RWPE1 (cell line): ENCODE results near the gene GIMAP1.

Source experiments
- CTCF ChIA-PET: fragments of 350-600 bp; sonication (Branson Sonifier 250); formaldehyde crosslinking; extraction: SDS; loops from one replicate; lab custom pipeline; 2021; lab: Yijun Ruan, JAX
- POLR2A ChIA-PET: fragments of 400-600 bp; formaldehyde crosslinking; extraction: SDS; loops from one replicate; lab custom pipeline; 2020; ENCODE audit warnings: antibody characterized with exemption; ENCODE audit not compliant: low non-redundant PET; lab: Yijun Ruan, JAX
- DNase-seq: peaks from one replicate; pipeline ENCODE4 v3.0.0; 2012; ENCODE audit warnings: low spot score
- H3K27ac ChIP-seq: fragments of 450-650 bp; 2 replicates; pipeline ENCODE4 v1.5.1; 2017
- CTCF ChIP-seq: fragments of 450-650 bp; conservative IDR thresholded peaks from 2 replicates; pipeline ENCODE4 v1.5.1; 2017; ENCODE audit warnings: low read depth, mild to moderate bottlenecking

The GIMAP1 gene

GRCh38 chr7:150722431-150722931 is 6.1 kb downstream of the GIMAP1 start:
- no peak for DNase-seq
- ChIA-PET POLR2A (no interaction called here), CTCF (no interaction called here)
- H3K27ac ChIP-seq, result no peak overlapping the region
- no peak for TF ChIP-seq CTCF

- no peak for DNase-seq
- POLR2A ChIA-PET, result no interaction called here
- no peak for TF ChIP-seq CTCF
- CTCF ChIA-PET, result no interaction called here
- H3K27ac ChIP-seq, result no peak overlapping the region
Measured at GRCh38 chr7:150723467-150723866, 7.1 kb downstream of the GIMAP1 start.

- no peak for DNase-seq
- no peak for TF ChIP-seq CTCF
- CTCF ChIA-PET, result no interaction called here
- H3K27ac ChIP-seq, result no peak overlapping the region
- POLR2A ChIA-PET, result no interaction called here
Measured at GRCh38 chr7:150727381-150727780, 11.0 kb downstream of the GIMAP1 start.

- H3K27ac ChIP-seq, result no peak overlapping the region
Measured at GRCh38 chr7:150728011-150728410, 11.6 kb downstream of the GIMAP1 start.

GRCh38 chr7:150728609-150729008 is 12.2 kb downstream of the GIMAP1 start:
- DNase-seq, result no peak
- ChIA-PET POLR2A (no interaction called here), CTCF (no interaction called here)
- H3K27ac ChIP-seq, result no peak overlapping the region
- no peak for TF ChIP-seq CTCF

More at GRCh38 chr7:150728011-150728410, 11.6 kb downstream of the GIMAP1 start:
- DNase-seq, result no peak
- CTCF ChIA-PET, result no interaction called here
- POLR2A ChIA-PET, result no interaction called here
- TF ChIP-seq CTCF, result no peak

- H3K27ac ChIP-seq, result no peak overlapping the region
- no peak for DNase-seq
- POLR2A ChIA-PET, result no interaction called here
- no peak for TF ChIP-seq CTCF
- CTCF ChIA-PET, result no interaction called here
Measured at GRCh38 chr7:150731916-150732315, 15.5 kb downstream of the GIMAP1 start.
